H1 (cell line): Measurements from ENCODE around the gene NCK1. TPM values are rescaled to one million over a fixed set of nuclear protein-coding genes. Genes with fewer than 3 reads are reported as not detected.

Source experiments
- CTCF ChIA-PET: fragments of 300-600 bp; sonication (Branson Sonifier 250); formaldehyde crosslinking; loops from one replicate; lab custom pipeline; 2021; ENCODE audit not compliant: partially characterized antibody; lab: Charles Lee
- POLR2A ChIA-PET: fragments of 300-600 bp; sonication (Branson Sonifier 250); formaldehyde crosslinking; loops from one replicate; lab custom pipeline; 2021; ENCODE audit warnings: inconsistent platforms; ENCODE audit not compliant: partially characterized antibody; lab: Charles Lee
- DNase-seq, 2 experiments: peaks; one replicate each; pipeline versions ENCODE4 v3.0.0 to v3.0.0-alpha.2; 2010 to 2022; ENCODE audit warnings: low spot score in 2 of 2, low read depth in 1 of 2, mixed read lengths in 1 of 2
- FAIRE-seq: peaks from 2 replicates; lab custom pipeline; 2011; peaks lifted over from hg19 to GRCh38; lab: Jason Lieb, UNC
- H2AFZ ChIP-seq: 2 replicates; pipeline ENCODE4 v1.8.1; 2012; ENCODE audit warnings: low read length, inconsistent platforms
- H2AK5ac ChIP-seq: 2 replicates; pipeline ENCODE4 v1.6.1; 2013; ENCODE audit warnings: low read depth, low read length
- H2BK120ac ChIP-seq: replicated peaks from 2 replicates; pipeline ENCODE3; 2013; ENCODE audit warnings: low read depth, low read length, inconsistent platforms
- H2BK12ac ChIP-seq: 2 replicates; pipeline ENCODE4 v1.6.1; 2013; ENCODE audit warnings: low read depth, low read length
- H2BK15ac ChIP-seq: 2 replicates; pipeline ENCODE4 v1.6.1; 2013; ENCODE audit warnings: low read length
- H2BK20ac ChIP-seq: 2 replicates; pipeline ENCODE4 v1.6.1; 2013; ENCODE audit warnings: low read length
- H2BK5ac ChIP-seq: 2 replicates; pipeline ENCODE4 v1.6.1; 2013; ENCODE audit warnings: low read depth, low read length
- H3K14ac ChIP-seq: 2 replicates; pipeline ENCODE4 v1.6.1; 2013; ENCODE audit warnings: inconsistent platforms; ENCODE audit not compliant: insufficient read length
- H3K18ac ChIP-seq: 2 replicates; pipeline ENCODE4 v1.6.1; 2013; ENCODE audit warnings: low read length; ENCODE audit errors: extremely low read depth
- H3K23ac ChIP-seq: 2 replicates; pipeline ENCODE4 v1.6.1; 2013; ENCODE audit warnings: inconsistent platforms; ENCODE audit not compliant: insufficient read length
- H3K23me2 ChIP-seq: 2 replicates; pipeline ENCODE4 v1.6.1; 2013; ENCODE audit warnings: low read depth, low read length
- H3K27ac ChIP-seq: 2 replicates; pipeline ENCODE4 v1.6.1; 2011; ENCODE audit warnings: low read depth, low read length, inconsistent platforms
- H3K27me3 ChIP-seq, 4 experiments: replicated peaks in 1 of 4; 1 replicate in 1 of 4; 2 replicates in 3 of 4; pipeline versions ENCODE4 v1.6.1 to v1.8.1; 2011 to 2013; ENCODE audit warnings: low read length in 3 of 4, mild to moderate bottlenecking in 3 of 4, inconsistent platforms in 2 of 4, mixed read lengths in 2 of 4, moderate library complexity in 1 of 4; ENCODE audit not compliant: control insufficient read depth in 3 of 4, insufficient read depth in 3 of 4; ENCODE audit errors: extremely low read depth in 1 of 4
- H3K36me3 ChIP-seq, 4 experiments: 2 replicates each; pipeline versions ENCODE4 v1.6.1 to v1.8.1; 2011 to 2013; ENCODE audit warnings: mild to moderate bottlenecking in 4 of 4, low read length in 3 of 4, moderate library complexity in 2 of 4, control low read depth in 1 of 4, inconsistent platforms in 1 of 4; ENCODE audit not compliant: insufficient read depth in 4 of 4, control insufficient read depth in 2 of 4
- H3K4ac ChIP-seq: replicated peaks from 2 replicates; pipeline ENCODE3; 2013; ENCODE audit warnings: low read length, low read depth, mixed read lengths, inconsistent platforms; ENCODE audit not compliant: insufficient read length
- H3K4me1 ChIP-seq, 4 experiments: replicated peaks in 1 of 4; 1 replicate in 1 of 4; 2 replicates in 3 of 4; pipeline versions ENCODE4 v1.6.1 to v1.8.1; 2011 to 2013; ENCODE audit warnings: low read length in 3 of 4, inconsistent platforms in 2 of 4, mixed read lengths in 1 of 4; ENCODE audit not compliant: insufficient read depth in 4 of 4, control insufficient read depth in 3 of 4
- H3K4me2 ChIP-seq, 2 experiments: 2 replicates each; pipeline versions ENCODE4 v1.6.1 to v1.8.1; 2011 to 2013; ENCODE audit warnings: low read depth in 2 of 2, low read length in 2 of 2, control low read depth in 1 of 2, inconsistent platforms in 1 of 2, mild to moderate bottlenecking in 1 of 2; ENCODE audit not compliant: insufficient read depth in 1 of 2
- H3K4me3 ChIP-seq, 4 experiments: fragments of 200-600, 300-600 bp in 1 of 4; sonication (generic), shearing (Covaris generic), sonication (Bioruptor Twin) in 1 of 4; 2 replicates each; pipeline versions ENCODE4 v1.5.1 to v1.8.1; 2011 to 2016; ENCODE audit warnings: low read length in 4 of 4, low read depth in 3 of 4, control low read depth in 2 of 4, inconsistent platforms in 2 of 4, mild to moderate bottlenecking in 2 of 4, mixed read lengths in 1 of 4, moderate library complexity in 1 of 4; ENCODE audit not compliant: insufficient read depth in 2 of 4; ENCODE audit errors: extremely low read depth in 1 of 4
- H3K56ac ChIP-seq: replicated peaks from 2 replicates; pipeline ENCODE3; 2013; ENCODE audit warnings: low read depth, mild to moderate bottlenecking, mixed read lengths, low read length, inconsistent platforms; ENCODE audit not compliant: insufficient read length
- H3K79me1 ChIP-seq: 2 replicates; pipeline ENCODE4 v1.6.1; 2013; ENCODE audit warnings: low read depth, low read length, control low read depth
- H3K79me2 ChIP-seq, 2 experiments: 2 replicates each; pipeline versions ENCODE4 v1.6.1 to v1.8.1; 2012 to 2013; ENCODE audit warnings: low read length in 2 of 2, mild to moderate bottlenecking in 2 of 2, inconsistent platforms in 1 of 2; ENCODE audit not compliant: insufficient read depth in 2 of 2, control insufficient read depth in 1 of 2
- H3K9ac ChIP-seq, 4 experiments: replicated peaks in 1 of 4; 1 replicate in 1 of 4; 2 replicates in 3 of 4; pipeline versions ENCODE4 v1.6.1 to v1.8.1; 2011 to 2013; ENCODE audit warnings: low read depth in 3 of 4, low read length in 3 of 4, control low read depth in 2 of 4, mild to moderate bottlenecking in 2 of 4, moderate library complexity in 2 of 4, inconsistent platforms in 1 of 4; ENCODE audit errors: extremely low read depth in 1 of 4
- H3K9me3 ChIP-seq, 2 experiments: 2 replicates each; pipeline versions ENCODE4 v1.6.1 to v1.8.1; 2012 to 2013; ENCODE audit warnings: mild to moderate bottlenecking in 2 of 2, moderate library complexity in 2 of 2, control low read depth in 1 of 2, inconsistent platforms in 1 of 2, low read depth in 1 of 2, low read length in 1 of 2, mixed read lengths in 1 of 2; ENCODE audit not compliant: insufficient read depth in 2 of 2
- H4K20me1 ChIP-seq, 2 experiments: replicated peaks in 1 of 2; 2 replicates each; pipeline versions ENCODE3 to v1.8.1; 2011 to 2013; ENCODE audit warnings: inconsistent platforms in 2 of 2, low read length in 2 of 2, mild to moderate bottlenecking in 1 of 2; ENCODE audit not compliant: insufficient read depth in 2 of 2, control insufficient read depth in 1 of 2
- H4K5ac ChIP-seq: 2 replicates; pipeline ENCODE4 v1.6.1; 2013; ENCODE audit warnings: low read length, low read depth, mixed read lengths, inconsistent platforms; ENCODE audit not compliant: insufficient read length
- H4K8ac ChIP-seq: 2 replicates; pipeline ENCODE4 v1.8.0; 2013; ENCODE audit warnings: mild to moderate bottlenecking, moderate library complexity, low read length, inconsistent platforms; ENCODE audit not compliant: insufficient read depth; ENCODE audit errors: extremely low read depth
- H4K91ac ChIP-seq: replicated peaks from 2 replicates; pipeline ENCODE3; 2013; ENCODE audit warnings: low read length, mixed read lengths, inconsistent platforms; ENCODE audit not compliant: insufficient read length
- CBX5 ChIP-seq: fragments of 300-800, 300-1000 bp; sonication (generic); IDR thresholded peaks from 2 replicates; pipeline ENCODE4 v1.7.1; 2016; ENCODE audit warnings: antibody characterized with exemption, low read length, low read depth
- CEBPB ChIP-seq: IDR thresholded peaks from 2 replicates; pipeline ENCODE4 v1.6.1; 2012; ENCODE audit warnings: low read depth, low read length
- CREB1 ChIP-seq: IDR thresholded peaks from 2 replicates; pipeline ENCODE4 v1.6.1; 2012; ENCODE audit warnings: inconsistent platforms
- EZH2 ChIP-seq: fragments of 200-600 bp; sonication (generic); IDR thresholded peaks from 2 replicates; pipeline ENCODE4 v1.7.1; 2012; ENCODE audit warnings: low read depth, mild to moderate bottlenecking, moderate library complexity, low read length, inconsistent platforms; ENCODE audit not compliant: severe bottlenecking
- GABPA ChIP-seq: IDR thresholded peaks from 2 replicates; pipeline ENCODE4 v1.6.1; 2011; ENCODE audit warnings: mild to moderate bottlenecking, low read length, moderate library complexity, borderline replicate concordance; ENCODE audit not compliant: insufficient read depth
- JUND ChIP-seq: IDR thresholded peaks from 2 replicates; pipeline ENCODE4 v1.6.1; 2011; ENCODE audit warnings: mild to moderate bottlenecking, improper control_type of control experiment, low read length
- PHF8 ChIP-seq: fragments of 200-600 bp; sonication (generic); conservative IDR thresholded peaks from 2 replicates; pipeline ENCODE4 v1.7.1; 2012; ENCODE audit warnings: low read depth, mild to moderate bottlenecking, inconsistent platforms, low read length, moderate library complexity
- POLR2A ChIP-seq, 2 experiments: IDR thresholded peaks; 1 replicate in 1 of 2; 2 replicates in 1 of 2; pipeline ENCODE4 v1.6.1; 2011; ENCODE audit warnings: low read depth in 2 of 2, low read length in 2 of 2, mild to moderate bottlenecking in 2 of 2; ENCODE audit errors: control extremely low read depth in 1 of 2
- RAD21 ChIP-seq, 2 experiments: IDR thresholded peaks in 1 of 2; conservative IDR thresholded peaks in 1 of 2; 2 replicates each; pipeline ENCODE4 v1.6.1; 2011; ENCODE audit warnings: low read depth in 2 of 2, low read length in 2 of 2, improper control_type of control experiment in 1 of 2, inconsistent platforms in 1 of 2, mild to moderate bottlenecking in 1 of 2, moderate library complexity in 1 of 2
- RBBP5 ChIP-seq: IDR thresholded peaks from 2 replicates; pipeline ENCODE4 v1.7.1; 2012; ENCODE audit warnings: low read depth, mild to moderate bottlenecking, inconsistent platforms, low read length, moderate library complexity, borderline replicate concordance
- RFX5 ChIP-seq: IDR thresholded peaks from 2 replicates; pipeline ENCODE4 v1.6.1; 2011; ENCODE audit warnings: low read depth, low read length, improper control_type of control experiment, borderline replicate concordance
- SIRT6 ChIP-seq: IDR thresholded peaks from one replicate; pipeline ENCODE4 v1.7.1; 2012; ENCODE audit warnings: low read length, inconsistent platforms
- TCF12 ChIP-seq: IDR thresholded peaks from 2 replicates; pipeline ENCODE4 v1.6.1; 2011; ENCODE audit warnings: low read depth, mild to moderate bottlenecking, low read length
- TEAD4 ChIP-seq: IDR thresholded peaks from 2 replicates; pipeline ENCODE4 v1.6.1; 2012; ENCODE audit warnings: low read depth, low read length, inconsistent platforms, mixed read lengths
- WGBS, 2 experiments: shearing (Covaris generic) in 1 of 2; methylation state at CpG; one replicate each; pipeline versions ENCODE4 v1.1.6 to v1.1.7; 2013 to 2015; ENCODE audit warnings: low lambda C conversion rate in 2 of 2, mixed read lengths in 2 of 2, inconsistent platforms in 1 of 2, low coverage in 1 of 2, missing lambda C conversion rate in 1 of 2; ENCODE audit not compliant: insufficient replicate concordance in 2 of 2, insufficient coverage in 1 of 2, insufficient read length in 1 of 2; ENCODE audit errors: extremely low coverage in 1 of 2, missing lambda C conversion rate in 1 of 2; 5-methylcytosine and 5-hydroxymethylcytosine counted together
- polyA plus RNA-seq, 7 experiments: library from polyadenylated mRNA; depleted of rRNA in 3 of 7; stranded (reverse) in 5 of 7; unstranded in 2 of 7; fragments of >200 nt in 5 of 7; fragments of 200-250 nt in 2 of 7; gene quantifications; 1 replicate in 5 of 7; 2 replicates in 1 of 7; 4 replicates in 1 of 7; pipeline versions ENCODE4 v1.2.1 to v1.2.3, GENCODE V29; 2011 to 2013; ENCODE audit warnings: missing spikeins in 2 of 7, mixed read lengths in 2 of 7
- total RNA-seq: library from RNA; stranded (reverse); fragmentation: NEBNext Ultra II Directional; extraction: Animal tissue kit (Norgen Biotek cat#: 25700); gene quantifications from 2 replicates; pipeline ENCODE4 v1.2.1, GENCODE V29; 2021
- TF ChIP-seq, protein P1 (sequence below): IDR thresholded peaks from 2 replicates; pipeline ENCODE4 v1.6.1; 2012; ENCODE audit warnings: inconsistent platforms

NCK1 gene
- total and polyA plus RNA-seq, 2 of the 8 experiments (the other 6 are each of a cell fraction or from before 2014, with no cell fraction given) = 10.0 to 28.5 TPM

DNA sequence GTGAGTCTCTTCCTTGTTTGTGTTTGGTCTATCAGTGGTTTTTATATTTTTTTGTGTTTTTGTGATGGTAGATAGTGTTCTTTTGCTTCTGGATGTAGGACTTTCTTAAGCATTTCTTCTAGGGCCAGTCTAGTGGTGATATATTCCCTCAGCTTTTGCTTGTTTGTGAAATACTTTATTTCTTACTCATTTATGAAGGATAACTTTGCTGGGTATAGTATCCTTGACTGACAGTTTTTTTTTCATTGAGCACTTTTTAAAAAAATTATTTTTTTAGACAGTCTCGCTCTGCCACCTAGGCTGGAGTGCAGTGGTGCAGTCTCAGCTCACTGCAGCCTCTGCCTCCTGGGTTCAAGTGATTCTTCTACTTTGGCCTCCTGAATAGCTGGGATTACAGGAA lies 41.9 kb downstream of the NCK1 start:
- CTCF ChIA-PET = interaction anchor here (0.6 kb wide), 1 partner anchor 156 kb away, joined by 3 read pairs; no protein-coding TSS in a partner anchor
- H4K91ac ChIP-seq = no peak overlapping the region
- no peak overlapping the region for H3K4me2 ChIP-seq
- no peak overlapping the region for H3K18ac ChIP-seq
- POLR2A ChIA-PET = no interaction called here
- no peak overlapping the region for H3K4me3 ChIP-seq
- no peak overlapping the region for H2BK5ac ChIP-seq
- no peak overlapping the region for H3K56ac ChIP-seq
- H2AFZ ChIP-seq = no peak overlapping the region
- WGBS, 2 experiments = 0% methylated on average over 1 of the region's 1 CpG; no CpG with 5 or more reads in 1 of the 2 experiments
- H4K5ac ChIP-seq = no peak overlapping the region
- no peak overlapping the region for H3K9ac ChIP-seq
- H2BK20ac ChIP-seq = no peak overlapping the region
- H4K8ac ChIP-seq = no peak overlapping the region
- peaks cover 9% of the 10 kb centered on the region for H3K79me1 ChIP-seq
- FAIRE-seq (no peak), DNase-seq (no peak)
- no peaks in the 10 kb centered on the region for H3K27me3 ChIP-seq
- H3K36me3 ChIP-seq = peaks cover 0 to 2% (median 0%) of the 10 kb centered on the region in 4 experiments; a peak in 2 of 8 replicates
- H3K14ac ChIP-seq = no peak overlapping the region
- no peak overlapping the region for H3K23ac ChIP-seq
- H2BK15ac ChIP-seq = no peak overlapping the region
- H2BK12ac ChIP-seq = no peak overlapping the region
- H3K27ac ChIP-seq = no peak overlapping the region
- no peaks in the 10 kb centered on the region for H3K9me3 ChIP-seq
- no peak overlapping the region for H2AK5ac ChIP-seq
- peaks cover 6 to 15% of the 10 kb centered on the region in 2 experiments for H4K20me1 ChIP-seq
- no peak overlapping the region for H3K4ac ChIP-seq
- H3K23me2 ChIP-seq = no peaks in the 10 kb centered on the region
- H2BK120ac ChIP-seq = no peak overlapping the region
- H3K4me1 ChIP-seq = peaks cover 2 to 14% (median 7%) of the 10 kb centered on the region in 4 experiments; a peak in 6 of 7 replicates
- H3K79me2 ChIP-seq = peaks cover 0 to 100% of the 10 kb centered on the region in 2 experiments
- TF ChIP-seq GABPA = no peak
- no peak for TF ChIP-seq JUND
- TF ChIP-seq PHF8 = no peak
- TF ChIP-seq POLR2A (IDR thresholded peaks at IDR 0.05; ENCODE audit: control extremely low read depth in 1 of 2, low read depth in 2 of 2, low read length in 2 of 2) = no peak
- no peak for TF ChIP-seq SIRT6
- no peak for TF ChIP-seq CEBPB
- TF ChIP-seq TCF12 = no peak
- no peak for TF ChIP-seq RAD21 (IDR thresholded peaks at IDR 0.05 in 1 of 2, conservative IDR thresholded peaks at IDR 0.05 in 1 of 2; ENCODE audit: low read depth in 2 of 2, low read length in 2 of 2)
- no peak for TF ChIP-seq CBX5
- TF ChIP-seq RFX5 = no peak
- TF ChIP-seq RBBP5 = no peak
- TF ChIP-seq CREB1 = no peak
- TF ChIP-seq, protein P1, sequence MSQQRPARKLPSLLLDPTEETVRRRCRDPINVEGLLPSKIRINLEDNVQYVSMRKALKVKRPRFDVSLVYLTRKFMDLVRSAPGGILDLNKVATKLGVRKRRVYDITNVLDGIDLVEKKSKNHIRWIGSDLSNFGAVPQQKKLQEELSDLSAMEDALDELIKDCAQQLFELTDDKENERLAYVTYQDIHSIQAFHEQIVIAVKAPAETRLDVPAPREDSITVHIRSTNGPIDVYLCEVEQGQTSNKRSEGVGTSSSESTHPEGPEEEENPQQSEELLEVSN = no peak
- TF ChIP-seq TEAD4 = no peak
- TF ChIP-seq EZH2 = no peak
